SW 1271 (cell line): Measurements from ENCODE around the gene PEAK1.
"Not testable (repeated sequence)": the region's sequence is repeated elsewhere in the genome, so short reads cannot be mapped to it uniquely, and the experiment has no call there.

Source experiments
- DNase-seq, 2 experiments: peaks; one replicate each; lab custom pipeline; 2025; lab: John Stamatoyannopoulos, UW

Gene PEAK1

DNA sequence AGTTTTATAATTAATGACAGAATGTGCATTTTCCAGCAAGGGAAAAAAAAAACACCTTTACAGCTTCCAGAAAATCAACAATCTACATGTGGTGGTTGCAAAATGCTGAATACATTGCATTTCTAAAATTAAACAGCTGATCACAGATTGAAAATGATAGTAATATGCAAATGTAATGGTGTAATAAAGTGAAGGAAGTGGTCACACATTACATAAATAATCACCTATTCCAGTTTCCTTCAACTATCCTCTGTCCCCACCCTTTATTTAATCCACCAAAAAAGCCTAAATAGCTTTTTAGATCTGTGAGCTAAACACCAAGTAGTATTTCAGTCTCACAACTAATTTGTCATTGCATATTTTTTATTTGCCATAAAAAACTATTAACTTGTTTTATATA lies 110.5 kb downstream of the PEAK1 start:
- DNase-seq, result no peak

DNA sequence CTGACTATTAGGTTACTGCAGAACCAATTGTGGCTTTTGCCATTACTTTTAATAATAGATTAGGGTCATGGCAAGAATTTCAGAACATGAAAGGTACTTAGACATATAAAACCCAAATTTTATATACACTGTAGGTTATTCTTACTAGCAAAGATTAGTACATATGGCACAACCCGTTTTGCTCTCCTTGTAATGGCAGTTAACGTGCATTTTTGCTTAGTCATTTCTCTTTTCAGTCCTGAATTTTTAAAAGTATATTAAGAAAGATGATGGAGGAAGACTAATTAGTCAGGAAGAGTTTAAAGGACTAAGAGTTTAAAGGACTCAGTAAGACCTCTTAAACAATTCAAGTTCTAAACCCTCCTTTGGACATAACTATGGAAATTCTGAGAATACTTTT lies 114.0 kb downstream of the PEAK1 start:
- DNase-seq, result no peak

DNA sequence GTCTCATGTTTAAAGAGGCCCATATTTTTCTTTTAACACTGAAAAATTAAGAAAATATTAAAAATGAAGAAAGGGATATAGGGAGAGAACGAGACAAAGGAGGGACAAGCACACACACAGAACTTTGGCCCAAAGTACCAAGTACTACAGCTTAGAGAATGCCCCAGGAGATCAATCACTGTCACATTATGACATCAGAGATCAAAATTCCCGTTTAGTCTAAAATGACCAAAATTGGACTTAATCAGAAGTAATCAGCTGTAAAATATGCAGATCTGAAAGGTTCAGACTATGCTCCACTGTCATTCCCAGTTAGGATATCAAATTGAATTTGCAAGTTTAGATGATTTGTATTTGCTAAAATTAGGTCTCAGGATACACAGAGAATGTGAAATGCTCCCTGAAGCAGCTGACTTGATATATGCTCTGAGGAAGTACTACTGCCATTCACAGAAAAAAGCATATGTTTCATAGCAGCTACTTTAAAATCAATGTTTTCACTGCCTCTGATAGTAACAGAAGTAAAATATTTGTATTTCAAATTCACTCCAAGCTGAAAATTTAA lies 123.0 kb downstream of the PEAK1 start:
- DNase-seq, result no peak

DNA sequence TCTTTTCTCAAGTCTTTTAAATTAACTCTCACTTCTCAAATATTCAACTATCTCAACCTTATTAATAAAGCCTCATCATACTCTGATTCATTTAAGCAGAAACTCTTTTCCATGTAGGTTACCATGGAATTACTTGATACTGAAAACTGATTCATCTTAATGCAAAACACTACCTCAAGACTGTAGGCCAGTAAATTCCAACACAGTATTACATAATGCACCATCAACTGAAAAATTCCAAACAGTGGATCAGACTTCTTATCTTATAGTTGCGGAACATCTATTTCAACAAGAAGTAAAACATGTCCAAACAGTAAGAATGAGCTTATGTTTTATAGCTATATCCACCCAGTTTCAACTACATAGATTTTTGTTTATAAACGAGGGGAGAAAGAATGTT lies 124.5 kb downstream of the PEAK1 start:
- no peak for DNase-seq

DNA sequence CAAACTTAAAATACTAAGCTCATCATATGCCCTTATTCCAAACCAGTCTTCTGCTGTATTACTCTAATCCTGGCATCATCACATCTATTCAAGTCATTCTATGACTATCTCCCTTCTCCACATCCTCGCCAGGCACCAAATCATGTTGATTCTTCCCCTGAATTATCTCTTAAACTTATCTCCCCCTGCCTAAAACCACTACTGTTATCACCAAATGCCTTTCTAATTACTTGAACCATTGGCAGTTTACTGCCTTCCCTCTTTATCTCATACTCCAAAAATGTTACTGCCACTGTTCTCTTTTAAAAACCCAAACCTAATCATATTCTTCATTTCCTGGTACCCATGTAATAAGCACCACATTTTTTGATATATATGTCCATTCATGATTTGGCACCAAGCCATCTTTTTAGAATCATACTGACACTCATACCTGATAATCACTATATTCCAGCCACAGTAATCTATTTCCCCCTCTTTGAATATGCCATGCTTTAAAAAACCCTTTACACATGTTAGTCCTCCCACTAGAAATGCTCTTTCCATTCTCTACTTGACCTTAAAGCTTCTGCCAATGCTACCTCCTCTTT lies 126.8 kb downstream of the PEAK1 start:
- DNase-seq, result no peak

DNA sequence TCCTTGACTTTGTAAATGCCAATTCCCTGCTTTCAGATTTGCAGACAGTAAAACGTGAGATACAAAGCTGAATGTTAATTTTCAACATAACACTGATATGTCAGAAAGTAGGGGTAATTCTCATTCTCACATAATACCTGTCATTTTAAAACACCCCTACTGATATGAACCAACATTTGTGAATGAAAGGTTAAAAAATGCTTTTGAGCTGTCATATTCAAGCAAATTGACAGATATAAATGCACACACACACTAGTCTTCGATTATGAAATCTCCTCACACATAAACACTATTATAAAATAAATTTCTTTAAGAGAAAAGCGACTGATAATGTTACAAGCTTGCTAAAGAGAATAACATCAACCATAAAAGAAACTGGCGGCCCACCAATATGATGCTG lies 128.8 kb downstream of the PEAK1 start:
- no peak for DNase-seq

DNA sequence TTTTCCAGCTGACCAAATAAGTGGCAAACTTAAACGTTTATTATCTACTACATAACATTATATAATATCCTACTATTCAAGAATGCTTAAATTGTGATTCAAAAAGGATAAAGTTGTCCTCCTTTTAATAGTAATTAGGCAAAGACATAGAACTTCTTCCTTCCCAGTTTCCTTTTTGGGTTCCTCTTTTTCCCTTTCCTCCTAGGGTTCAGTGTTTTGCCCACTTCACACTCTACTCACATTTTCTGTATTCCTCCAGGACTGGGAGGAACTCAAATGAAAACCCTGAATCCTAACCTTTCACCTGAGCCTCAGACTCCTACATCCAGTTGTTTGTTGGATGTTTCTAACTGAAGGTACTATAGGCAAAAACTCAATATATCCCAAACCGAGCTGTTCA lies 132.5 kb downstream of the PEAK1 start:
- DNase-seq, result no peak

DNA sequence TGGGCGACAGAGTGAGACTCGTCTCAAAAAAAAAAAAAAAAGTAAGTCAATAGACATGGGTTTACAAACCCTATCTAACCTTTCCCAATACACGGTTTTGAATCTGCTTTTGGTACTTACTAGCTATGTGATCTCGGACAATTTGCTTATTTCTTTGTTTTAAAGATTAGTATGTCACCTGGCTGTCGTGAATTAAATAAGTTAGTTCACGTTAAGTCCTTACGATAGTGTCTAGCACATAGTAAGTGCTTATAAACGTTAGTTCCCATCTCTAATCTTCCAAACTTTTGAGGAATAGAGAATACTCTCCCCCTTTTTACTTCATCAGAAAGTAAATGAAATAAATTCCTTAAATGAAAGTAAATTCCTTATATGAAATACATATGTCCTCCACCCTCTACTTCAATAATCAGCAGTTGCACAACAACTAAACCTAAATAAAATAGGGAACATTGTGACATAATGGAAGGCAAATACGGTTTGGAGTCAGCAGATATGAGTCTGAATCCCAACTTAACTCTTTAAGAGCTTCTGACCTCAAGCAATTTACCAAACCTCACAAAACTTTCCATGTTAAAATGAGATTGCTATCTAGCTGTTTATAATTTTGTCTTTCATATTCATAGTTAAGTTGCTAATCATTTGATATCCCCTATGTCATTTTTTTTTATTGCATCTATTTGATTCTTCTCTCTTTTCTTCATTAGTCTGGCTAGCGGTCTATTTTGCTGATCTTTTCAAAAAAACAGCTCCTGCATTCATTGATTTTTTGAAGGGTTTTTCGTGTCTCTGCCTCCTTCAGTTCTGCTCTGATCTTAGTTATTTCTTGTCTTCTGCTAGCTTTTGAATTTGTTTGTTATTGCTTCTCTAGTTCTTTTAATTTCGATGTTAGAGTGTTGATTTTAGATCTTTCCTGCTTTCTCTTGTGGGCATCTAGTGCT lies 134.6 kb downstream of the PEAK1 start:
- DNase-seq, result no peak

DNA sequence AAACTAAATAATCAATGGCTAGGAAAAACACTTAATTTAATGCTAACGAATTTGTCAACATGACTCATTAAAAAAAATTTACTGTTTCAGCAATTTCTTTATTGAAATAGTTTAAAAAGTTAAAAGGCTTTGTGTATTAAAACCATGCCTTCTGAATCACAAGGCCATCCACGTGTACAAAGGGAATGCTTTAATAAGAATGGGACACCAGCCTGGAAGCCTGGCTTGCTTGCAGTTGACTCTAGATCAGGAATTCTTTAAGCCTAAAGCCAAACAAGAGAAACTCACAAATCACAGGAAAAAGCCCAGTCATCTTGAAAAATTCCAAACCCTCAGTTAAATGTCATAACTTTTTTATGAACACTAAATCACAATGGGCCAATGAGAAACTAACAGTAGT lies 137.6 kb downstream of the PEAK1 start:
- DNase-seq, result no peak

DNA sequence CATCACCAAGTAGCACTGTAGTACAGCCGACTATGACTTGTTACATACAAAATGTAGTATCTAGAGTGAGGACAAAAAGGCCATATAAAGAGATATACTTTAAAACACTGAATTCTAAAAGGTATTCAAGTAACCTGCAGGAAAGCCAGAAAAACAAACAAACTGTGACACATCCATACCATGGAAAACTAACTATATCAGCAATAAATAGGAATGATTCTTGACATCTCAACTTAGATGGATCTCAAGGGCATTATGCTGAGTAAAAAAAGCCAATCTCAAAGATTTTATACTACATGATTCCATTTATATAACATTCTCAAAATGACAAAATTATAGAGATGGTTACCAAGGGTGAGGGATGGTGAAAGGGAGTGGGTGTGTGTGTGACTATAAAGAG lies 143.0 kb downstream of the PEAK1 start:
- no peak for DNase-seq

DNA sequence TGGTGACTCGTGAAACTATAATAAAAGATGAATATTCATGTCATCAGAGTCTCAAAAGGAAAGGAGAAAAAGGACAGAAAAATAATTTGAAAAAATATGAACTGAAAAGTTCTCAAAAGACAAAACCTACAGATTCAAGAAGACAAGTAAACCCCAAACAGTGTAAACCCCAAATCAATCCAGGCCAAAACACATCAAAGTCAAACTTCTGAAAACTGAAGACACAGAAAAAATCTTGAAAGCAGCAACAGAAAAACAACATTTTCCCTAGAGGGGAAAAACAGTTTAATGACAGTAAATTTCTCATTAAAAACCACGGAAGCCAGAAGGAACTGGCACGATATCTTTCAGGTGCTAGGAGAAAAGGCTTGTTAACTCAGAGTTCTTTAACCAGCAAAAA lies 143.8 kb downstream of the PEAK1 start:
- DNase-seq, result no peak

DNA sequence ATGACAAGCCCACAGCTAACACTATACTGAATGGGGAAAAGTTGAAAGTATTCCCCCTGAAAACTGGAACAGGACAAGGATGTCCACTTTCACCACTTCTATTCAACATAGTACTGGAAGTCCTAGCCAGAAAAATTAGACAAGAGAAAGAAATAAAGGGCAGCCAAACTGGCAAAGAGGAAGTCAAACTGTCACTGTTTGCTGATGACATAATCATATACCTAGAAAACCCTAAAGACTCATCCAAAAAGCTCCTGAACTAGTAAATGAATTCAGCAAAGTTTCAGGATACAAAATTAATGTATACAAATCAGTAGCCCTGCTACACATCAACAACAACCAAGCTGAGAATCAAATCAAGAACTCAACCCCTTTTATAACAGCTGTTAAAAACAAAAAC lies 146.8 kb downstream of the PEAK1 start:
- DNase-seq, result not testable (repeated sequence)

DNA sequence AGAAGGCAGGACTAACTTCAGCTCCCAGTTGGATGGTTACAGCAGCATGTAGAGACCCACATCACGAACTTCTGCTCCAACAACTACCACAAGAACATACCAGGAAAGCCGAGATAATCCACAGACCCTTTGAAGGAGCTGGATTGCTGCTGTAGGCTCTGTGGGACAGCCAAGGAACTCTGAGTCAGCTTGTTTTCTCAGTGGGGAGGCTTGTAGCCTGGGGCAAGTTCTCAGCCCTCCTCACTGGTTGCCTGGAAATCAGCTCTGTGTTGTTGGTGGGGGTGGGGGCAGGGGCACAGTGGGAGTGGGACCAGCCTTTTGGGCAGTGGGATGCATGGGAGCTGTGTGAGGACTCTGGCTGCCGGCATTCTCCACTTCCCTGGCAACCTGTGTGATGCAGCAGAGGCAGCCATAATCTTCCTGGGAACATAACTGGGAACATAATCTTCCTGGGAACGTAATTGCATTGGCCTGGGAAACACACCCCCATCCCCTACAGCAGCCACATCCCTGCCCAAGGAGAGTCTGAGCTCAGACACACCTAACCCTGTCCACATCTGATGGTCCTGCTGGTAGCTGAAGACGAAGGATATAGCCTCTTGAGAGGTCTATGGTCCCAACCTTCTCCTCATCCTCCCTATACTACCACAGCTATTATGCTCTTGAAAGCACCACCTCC lies 153.1 kb downstream of the PEAK1 start:
- peak in 1 of 2 experiments; percentile 24 for DNase-seq

DNA sequence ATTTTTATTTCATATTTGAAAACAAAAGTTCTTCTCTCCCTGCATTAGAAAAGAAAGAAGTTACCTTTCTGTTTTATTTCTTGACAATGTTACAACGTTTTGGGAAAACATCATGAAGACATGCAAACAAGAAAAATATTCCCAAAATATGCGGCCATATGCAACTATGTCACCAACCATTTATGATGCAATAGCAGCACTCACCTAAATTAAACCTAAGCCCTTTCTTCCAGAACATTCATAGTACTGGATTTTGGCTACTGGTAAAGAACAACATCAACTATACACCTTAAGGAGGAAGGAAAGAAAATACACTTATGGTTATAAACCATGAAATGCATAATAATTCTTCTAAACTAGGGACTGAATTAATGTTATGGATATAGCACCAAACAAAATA lies 164.5 kb downstream of the PEAK1 start:
- no peak for DNase-seq

DNA sequence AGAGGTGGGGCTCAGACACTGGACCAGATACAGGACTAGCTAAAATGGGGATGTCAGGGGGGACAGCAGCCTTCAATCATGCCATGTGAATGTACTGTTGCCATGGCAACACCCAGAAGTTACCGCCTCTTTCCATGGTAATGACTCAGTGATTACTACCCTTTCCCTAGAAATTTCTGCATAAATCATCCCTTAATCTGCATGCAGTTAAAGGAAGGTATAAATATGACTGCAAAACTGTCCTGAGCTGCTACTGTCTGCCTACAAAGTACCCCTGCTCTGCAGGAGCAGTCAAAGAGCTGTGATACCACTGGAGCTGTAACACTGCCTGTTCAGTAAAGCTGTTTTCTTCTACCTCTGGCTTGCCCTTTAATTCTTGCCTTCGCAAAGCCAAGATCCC lies 168.2 kb downstream of the PEAK1 start:
- DNase-seq, result no peak

DNA sequence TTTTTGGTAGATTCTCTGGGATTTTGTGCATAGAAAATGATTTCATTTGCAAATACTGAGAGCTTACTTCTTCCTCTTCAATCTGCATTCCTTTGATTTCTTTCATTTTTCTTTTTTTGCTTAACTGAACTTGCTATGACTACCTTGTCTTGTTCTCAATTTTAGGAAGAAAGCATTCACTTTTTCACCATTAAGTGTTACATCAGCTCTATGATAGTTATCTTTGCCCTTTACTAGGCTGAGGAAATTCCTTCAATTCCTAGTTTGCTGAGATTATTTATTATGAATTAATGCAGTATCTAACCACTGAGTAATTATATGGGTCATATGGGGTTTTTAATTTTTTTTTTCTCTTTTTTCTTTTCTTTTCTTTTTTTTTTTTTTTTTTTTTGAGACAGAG lies 172.8 kb downstream of the PEAK1 start:
- no peak for DNase-seq

DNA sequence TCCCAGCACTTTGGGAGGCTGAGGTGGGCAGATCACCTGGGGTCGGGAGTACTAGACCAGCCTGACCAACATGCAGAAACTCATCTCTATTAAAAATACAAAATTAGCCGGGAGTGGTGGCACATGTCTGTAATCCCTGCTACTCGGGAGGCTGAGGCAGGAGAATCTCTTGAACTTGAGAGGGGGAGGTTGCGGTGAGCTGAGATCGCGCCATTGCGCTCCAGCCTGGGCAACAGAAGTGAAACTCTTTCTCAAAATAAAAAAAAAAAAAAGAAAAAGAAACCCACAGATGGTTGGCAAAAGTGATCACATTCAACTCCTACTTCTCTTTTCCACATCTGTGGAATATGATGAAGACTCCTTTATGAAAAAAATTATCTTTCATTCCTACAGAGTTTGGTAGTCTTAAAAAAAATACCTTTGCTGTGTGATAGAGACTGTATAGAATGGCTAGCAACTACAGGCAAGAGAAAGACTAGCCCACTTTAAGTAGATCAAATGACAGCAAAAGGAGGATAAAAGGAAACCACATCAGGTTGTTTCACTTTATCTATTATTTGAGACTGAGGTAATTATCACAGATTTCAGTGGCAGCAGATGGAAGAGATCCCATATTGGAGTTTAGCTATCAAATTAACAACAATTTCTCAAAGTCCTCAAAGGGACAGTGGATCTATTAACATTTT lies 176.0 kb downstream of the PEAK1 start:
- no peak for DNase-seq

DNA sequence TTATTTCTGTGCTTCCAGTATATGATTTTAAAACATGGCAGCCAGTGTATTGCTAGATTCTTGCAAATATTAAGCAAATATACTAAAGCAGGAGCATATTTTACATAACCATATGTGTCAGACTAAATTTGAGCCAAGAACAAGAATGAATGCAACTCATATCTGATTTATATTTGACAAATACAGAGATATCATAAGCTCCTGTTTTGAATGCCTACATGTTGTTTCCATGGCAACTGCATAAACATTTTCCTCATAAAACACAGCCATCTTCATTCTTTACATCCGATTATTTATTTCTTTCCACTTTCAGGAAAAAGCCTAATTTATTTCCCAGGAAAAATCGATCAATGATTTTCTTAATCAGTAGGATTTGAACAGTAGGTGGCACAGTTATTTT lies 176.8 kb downstream of the PEAK1 start:
- DNase-seq, result no peak

DNA sequence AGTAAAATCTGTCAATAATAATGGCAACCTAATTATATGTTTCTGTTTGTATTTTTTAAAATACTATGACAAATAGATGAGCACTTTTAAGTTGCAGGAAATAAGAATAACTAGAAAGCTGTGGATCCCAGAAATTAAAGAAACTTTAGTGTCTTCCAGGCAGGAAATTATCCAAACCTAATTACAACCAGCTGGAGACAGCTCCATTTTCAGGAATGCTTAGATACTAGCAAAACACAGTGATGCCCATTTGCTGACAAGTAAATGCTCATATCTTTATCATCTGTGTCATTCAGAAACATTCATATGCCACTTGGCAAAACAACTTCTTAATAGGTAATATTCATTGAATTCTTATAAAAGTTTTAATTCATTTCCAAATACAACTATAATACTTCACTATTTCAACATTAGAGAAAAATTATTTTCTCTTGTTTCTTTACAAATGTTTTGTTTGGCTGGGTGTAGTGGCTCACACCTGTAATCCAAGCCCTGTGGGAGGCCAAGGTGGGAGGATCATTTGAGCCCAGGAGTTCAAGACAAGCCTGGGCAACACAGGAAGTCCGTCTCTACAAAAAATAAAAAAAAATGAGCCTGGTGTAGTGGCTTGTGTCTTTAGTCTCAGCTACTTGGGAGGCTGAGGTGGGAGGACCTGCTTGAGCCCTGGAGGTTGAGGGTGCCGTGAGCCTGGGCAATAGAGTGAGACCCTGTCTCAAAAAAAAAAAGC lies 179.9 kb downstream of the PEAK1 start:
- no peak for DNase-seq

DNA sequence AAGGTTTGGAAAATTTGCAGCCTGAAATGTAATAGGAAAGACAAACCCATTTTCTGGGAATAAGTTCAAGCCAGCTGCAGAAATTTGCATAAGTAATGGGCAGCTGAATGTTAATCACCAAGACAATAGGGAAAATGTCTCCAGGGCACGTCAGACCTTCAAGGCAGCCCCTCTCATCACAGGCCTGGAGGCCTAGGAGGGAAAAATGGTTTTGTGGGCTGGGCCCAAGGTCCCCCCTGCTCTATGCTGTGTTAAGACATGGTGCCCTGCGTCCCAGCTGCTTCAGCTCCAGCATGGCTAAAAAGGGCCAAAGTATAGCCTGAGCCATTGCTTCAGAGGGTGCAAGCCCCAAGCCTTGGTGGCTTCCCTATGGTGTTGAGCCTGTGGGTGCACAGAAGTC lies 184.3 kb downstream of the PEAK1 start:
- no peak for DNase-seq

DNA sequence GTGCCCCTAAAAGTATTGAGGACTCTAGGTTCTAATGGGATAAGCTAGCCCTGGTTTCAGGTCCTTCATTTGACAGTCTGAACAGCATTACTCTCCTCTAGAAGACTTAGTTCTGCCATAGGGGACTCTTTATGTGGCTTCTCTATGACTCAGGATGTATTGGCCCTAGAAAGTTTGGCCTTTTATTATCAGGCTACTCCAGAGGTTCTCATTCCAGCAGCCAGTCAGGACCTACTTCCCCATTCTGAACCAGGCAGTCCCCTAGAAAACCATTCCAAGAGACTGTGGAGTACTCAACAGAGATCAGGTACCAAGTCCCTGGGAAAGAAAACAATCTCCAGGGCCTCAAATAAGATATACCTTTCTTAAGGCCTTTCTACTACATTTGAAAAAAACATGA lies 191.1 kb downstream of the PEAK1 start:
- no peak for DNase-seq

DNA sequence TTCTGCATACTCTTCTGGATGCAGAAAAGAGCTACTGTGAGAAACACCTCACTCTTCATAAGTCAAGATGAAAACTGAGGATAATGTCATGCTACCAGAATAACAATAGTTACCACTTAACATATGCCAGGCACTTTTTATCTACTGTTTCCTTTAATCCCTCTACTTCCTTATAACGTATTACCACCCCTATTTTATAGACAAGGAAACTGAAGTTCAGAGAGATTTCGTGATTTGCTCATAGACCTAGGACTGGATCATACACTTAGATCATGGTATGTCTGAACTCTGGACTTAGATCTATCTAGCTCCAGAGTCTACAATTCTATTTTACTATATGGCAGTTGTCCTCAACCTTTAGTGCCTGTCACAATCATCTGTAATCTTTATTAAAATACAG lies 193.3 kb downstream of the PEAK1 start:
- DNase-seq, result no peak
